ENCODE results near the gene CDK5RAP3.
"Not testable (repeated sequence)": the region's sequence is repeated elsewhere in the genome, so short reads cannot be mapped to it uniquely, and the experiment has no call there.

CDK5RAP3 gene

GRCh38 chr17:48001657-48002056, 30.7 kb downstream of the CDK5RAP3 start:
- DNase-seq: not testable (repeated sequence)

- DNase-seq: no peak
Observed at GRCh38 chr17:48002266-48002915, 31.5 kb downstream of the CDK5RAP3 start.

- DNase-seq: no peak
Observed at GRCh38 chr17:48002916-48003416, 32.1 kb downstream of the CDK5RAP3 start.

- no peak for DNase-seq
Observed at GRCh38 chr17:48003417-48004151, 32.7 kb downstream of the CDK5RAP3 start.

- no peak for DNase-seq
Observed at GRCh38 chr17:48004983-48005382, 34.1 kb downstream of the CDK5RAP3 start.

- no peak for DNase-seq
Observed at GRCh38 chr17:48006936-48007709, 36.2 kb downstream of the CDK5RAP3 start.

- no peak for DNase-seq
Observed at GRCh38 chr17:48010193-48010592, 39.3 kb downstream of the CDK5RAP3 start.

GRCh38 chr17:48011405-48012150, 40.7 kb downstream of the CDK5RAP3 start:
- DNase-seq: no peak

GRCh38 chr17:48012151-48012520, 41.2 kb downstream of the CDK5RAP3 start:
- no peak for DNase-seq

GRCh38 chr17:48012654-48013053, 41.7 kb downstream of the CDK5RAP3 start:
- no peak for DNase-seq

- no peak for DNase-seq
Observed at GRCh38 chr17:48013876-48014594, 43.1 kb downstream of the CDK5RAP3 start.

GRCh38 chr17:48014595-48015111, 43.7 kb downstream of the CDK5RAP3 start:
- no peak for DNase-seq

- DNase-seq: no peak
Observed at GRCh38 chr17:48016112-48016511, 45.2 kb downstream of the CDK5RAP3 start.

- not testable (repeated sequence) for DNase-seq
Observed at GRCh38 chr17:48017817-48018158, 46.9 kb downstream of the CDK5RAP3 start.

GRCh38 chr17:48021934-48022333, 51.0 kb downstream of the CDK5RAP3 start:
- no peak for DNase-seq

- no peak for DNase-seq
Observed at GRCh38 chr17:48022901-48023300, 52.0 kb downstream of the CDK5RAP3 start.

GRCh38 chr17:48023400-48024148, 52.7 kb downstream of the CDK5RAP3 start:
- peak; percentile 90 for DNase-seq

GRCh38 chr17:48024149-48025039, 53.5 kb downstream of the CDK5RAP3 start:
- peak; percentile 79 for DNase-seq

GRCh38 chr17:48025040-48025903, 54.4 kb downstream of the CDK5RAP3 start:
- DNase-seq: peak; percentile 98
